Measurements from ENCODE around the gene TECR. TPM values are rescaled to one million over a fixed set of nuclear protein-coding genes. Genes with fewer than 3 reads are reported as not detected.

TECR gene
- polyA plus RNA-seq, 1 experiment, result 59.6 TPM

DNA sequence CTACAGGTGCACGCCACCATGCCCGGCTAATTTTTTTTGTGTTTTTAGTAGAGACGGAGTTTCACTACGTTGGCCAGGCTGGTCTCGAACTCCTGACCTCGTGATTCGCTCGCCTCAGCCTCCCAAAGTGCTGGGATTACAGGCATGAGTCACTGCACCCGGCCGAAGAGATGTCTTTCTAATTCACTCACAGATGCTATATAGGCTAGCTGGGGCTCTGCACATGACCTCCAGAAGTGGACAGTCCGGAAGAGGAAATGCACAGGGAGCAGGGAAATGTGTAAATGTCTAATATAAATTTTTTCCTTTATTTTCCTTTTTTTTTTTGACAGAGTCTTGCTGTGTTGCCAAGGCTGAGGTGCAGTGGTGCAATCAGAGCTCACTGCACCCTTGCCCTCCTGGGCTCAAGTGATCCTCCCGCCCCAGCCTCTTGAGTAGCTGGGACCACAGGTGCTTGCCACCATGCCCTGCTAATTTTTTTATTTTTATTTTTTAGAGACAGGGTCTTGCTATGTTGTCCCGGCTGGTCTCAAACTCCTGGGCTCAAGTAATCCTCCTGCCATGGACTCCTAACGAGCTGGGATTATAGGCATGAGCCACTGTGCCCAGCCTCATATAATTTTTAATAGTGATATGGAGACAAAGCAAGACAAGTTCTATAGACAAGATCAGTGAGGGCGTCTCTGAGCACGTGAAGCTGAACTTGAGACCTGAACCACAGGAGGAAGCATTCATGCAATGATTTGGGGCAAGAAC is 41.8 kb upstream of the TECR start:
- ChIA-PET POLR2A (interaction anchor here (0.7 kb wide), 1 partner anchor 20 kb away, joined by 5 read pairs; no protein-coding TSS in a partner anchor), CTCF (interaction anchor here (1.3 to 4.0 kb wide), 2 partner anchors 8 to 351 kb away, joined by 4 to 32 read pairs; partner anchors contain the start of gene ASF1B)
- H3K27ac ChIP-seq (ENCODE audit: low read depth, low read length), result no peak overlapping the region

DNA sequence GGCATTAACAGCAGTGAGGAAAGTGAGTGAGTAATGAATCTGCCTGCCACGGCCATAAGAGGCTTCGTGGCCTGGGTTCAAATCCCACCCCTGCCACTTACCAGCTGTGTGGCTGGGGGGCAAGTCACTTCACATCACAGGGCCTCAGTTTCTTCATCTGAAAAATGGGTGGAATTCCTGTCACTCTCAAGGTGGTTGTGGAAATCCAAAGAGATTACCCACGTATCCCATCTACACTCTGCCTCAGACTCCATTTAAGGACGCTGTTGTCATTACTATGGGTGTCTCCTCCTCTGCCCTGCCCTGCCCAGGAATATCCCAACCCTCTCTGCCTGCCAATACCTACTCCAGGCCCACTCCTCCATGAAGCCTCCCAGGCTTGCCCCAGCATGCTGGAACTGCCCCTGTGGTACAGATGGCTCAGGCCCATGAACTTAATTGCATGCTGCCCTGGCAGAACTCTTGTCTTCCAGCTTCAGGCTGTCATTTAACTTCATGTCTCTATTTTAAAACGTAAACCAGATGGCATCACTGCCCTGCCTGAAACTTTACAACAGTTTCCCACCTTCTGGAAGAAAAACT is 36.5 kb upstream of the TECR start:
- H3K9me3 ChIP-seq (ENCODE audit: control insufficient read depth, insufficient read depth, low read length), result no peaks in the 10 kb centered on the region
- no peak overlapping the region for H3K4me3 ChIP-seq (ENCODE audit: low read depth, low read length)
- DNase-seq (ENCODE audit: low read depth, low spot score), result no peak
- CTCF ChIA-PET, result interaction anchor here (1.1 to 1.3 kb wide), 2 partner anchors 12 to 356 kb away, joined by 4 to 5 read pairs; partner anchors contain the start of gene ASF1B
- H3K27ac ChIP-seq (ENCODE audit: low read depth, low read length), result no peak overlapping the region
- POLR2A ChIA-PET, result no interaction called here
- TF ChIP-seq, protein P1, sequence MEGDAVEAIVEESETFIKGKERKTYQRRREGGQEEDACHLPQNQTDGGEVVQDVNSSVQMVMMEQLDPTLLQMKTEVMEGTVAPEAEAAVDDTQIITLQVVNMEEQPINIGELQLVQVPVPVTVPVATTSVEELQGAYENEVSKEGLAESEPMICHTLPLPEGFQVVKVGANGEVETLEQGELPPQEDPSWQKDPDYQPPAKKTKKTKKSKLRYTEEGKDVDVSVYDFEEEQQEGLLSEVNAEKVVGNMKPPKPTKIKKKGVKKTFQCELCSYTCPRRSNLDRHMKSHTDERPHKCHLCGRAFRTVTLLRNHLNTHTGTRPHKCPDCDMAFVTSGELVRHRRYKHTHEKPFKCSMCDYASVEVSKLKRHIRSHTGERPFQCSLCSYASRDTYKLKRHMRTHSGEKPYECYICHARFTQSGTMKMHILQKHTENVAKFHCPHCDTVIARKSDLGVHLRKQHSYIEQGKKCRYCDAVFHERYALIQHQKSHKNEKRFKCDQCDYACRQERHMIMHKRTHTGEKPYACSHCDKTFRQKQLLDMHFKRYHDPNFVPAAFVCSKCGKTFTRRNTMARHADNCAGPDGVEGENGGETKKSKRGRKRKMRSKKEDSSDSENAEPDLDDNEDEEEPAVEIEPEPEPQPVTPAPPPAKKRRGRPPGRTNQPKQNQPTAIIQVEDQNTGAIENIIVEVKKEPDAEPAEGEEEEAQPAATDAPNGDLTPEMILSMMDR (IDR thresholded peaks at IDR 0.05; ENCODE audit: low read depth, low read length), result no peak
- H3K27me3 ChIP-seq (ENCODE audit: control insufficient read depth, insufficient read depth, low read length), result no peaks in the 10 kb centered on the region

More for the DNA sequence above, 41.8 kb upstream of the TECR start:
- DNase-seq (ENCODE audit: low read depth, low spot score), result no peak
- TF ChIP-seq, protein P1 (IDR thresholded peaks at IDR 0.05; ENCODE audit: low read depth, low read length), result no peak
- no peaks in the 10 kb centered on the region for H3K27me3 ChIP-seq (ENCODE audit: control insufficient read depth, insufficient read depth, low read length)
- H3K4me3 ChIP-seq (ENCODE audit: low read depth, low read length), result no peak overlapping the region
- H3K9me3 ChIP-seq (ENCODE audit: control insufficient read depth, insufficient read depth, low read length), result no peaks in the 10 kb centered on the region; the same call in 1 of the 2 replicates

DNA sequence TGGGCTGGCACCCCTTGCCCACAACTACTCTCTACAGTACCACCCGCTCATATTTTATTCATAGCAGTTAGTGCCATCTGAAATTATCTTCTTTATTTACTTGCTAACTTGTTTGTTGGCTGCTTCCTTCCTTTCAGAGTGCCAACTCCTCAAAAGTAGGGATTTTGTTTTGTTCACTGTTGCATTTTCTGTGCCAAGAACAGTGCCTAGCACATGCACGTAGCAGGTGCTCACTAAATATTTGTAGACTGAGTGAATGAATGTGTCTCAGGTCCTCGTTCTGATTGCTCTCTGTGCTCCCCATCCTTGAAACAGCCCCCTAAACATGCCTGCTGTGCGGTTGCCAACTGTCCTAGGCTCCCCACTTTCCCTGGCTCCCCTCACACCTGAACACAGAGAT is 35.0 kb upstream of the TECR start:
- POLR2A ChIA-PET, result no interaction called here
- H3K27me3 ChIP-seq (ENCODE audit: control insufficient read depth, insufficient read depth, low read length), result no peaks in the 10 kb centered on the region
- H3K4me3 ChIP-seq (ENCODE audit: low read depth, low read length), result peak overlapping the region; percentile 78
- DNase-seq (ENCODE audit: low read depth, low spot score), result no peak
- no peak overlapping the region for H3K27ac ChIP-seq (ENCODE audit: low read depth, low read length)
- no peaks in the 10 kb centered on the region for H3K9me3 ChIP-seq (ENCODE audit: control insufficient read depth, insufficient read depth, low read length)
- CTCF ChIA-PET, result interaction anchor here (3.8 kb wide), 1 partner anchor 14 kb away, joined by 30 read pairs; no protein-coding TSS in a partner anchor
- TF ChIP-seq, protein P1 (IDR thresholded peaks at IDR 0.05; ENCODE audit: low read depth, low read length), result no peak

DNA sequence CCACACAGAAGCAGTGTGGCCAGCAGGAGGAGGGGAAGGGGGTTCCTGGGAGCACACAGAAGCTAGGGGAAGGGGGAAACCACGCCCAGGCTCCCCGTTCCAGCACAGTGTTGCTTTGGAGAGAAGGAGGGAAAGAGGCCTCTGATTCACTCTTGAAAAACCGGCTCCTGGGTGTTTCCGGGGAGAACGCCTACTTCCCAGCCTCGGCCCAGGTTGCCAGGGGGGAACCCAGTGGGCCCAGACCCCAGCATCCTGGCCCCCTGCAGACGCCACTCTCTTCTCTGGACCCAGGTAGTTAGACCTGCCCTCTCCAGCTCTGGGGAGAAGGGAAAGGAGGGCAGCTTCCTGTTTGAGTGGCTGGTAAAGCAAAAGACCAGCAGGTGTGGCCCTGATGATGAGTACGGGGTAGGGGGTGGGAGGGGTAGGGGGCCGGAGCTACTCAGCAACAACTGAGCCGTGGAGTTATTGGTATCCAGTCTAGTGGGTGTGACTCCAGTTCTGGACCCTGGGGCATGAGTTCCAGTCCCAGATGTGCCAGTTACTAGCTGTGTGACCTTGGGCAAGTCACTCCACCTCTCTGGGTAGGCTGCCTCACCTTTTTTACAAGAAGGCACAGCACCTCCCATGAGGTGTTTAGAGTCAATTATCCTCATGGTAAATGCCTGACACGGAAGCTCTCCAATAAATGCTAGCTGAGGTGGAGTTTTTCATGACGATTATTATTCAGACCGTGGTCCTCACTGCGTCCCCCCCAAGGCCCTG is 34.3 kb upstream of the TECR start:
- no peaks in the 10 kb centered on the region for H3K27me3 ChIP-seq (ENCODE audit: control insufficient read depth, insufficient read depth, low read length)
- POLR2A ChIA-PET, result interaction anchor here (0.7 to 3.4 kb wide), 2 partner anchors 14 to 22 kb away, joined by 3 to 27 read pairs; partner anchors contain the start of gene DNAJB1
- no peak overlapping the region for H3K27ac ChIP-seq (ENCODE audit: low read depth, low read length)

More for the DNA sequence above, 34.3 kb upstream of the TECR start:
- TF ChIP-seq, protein P1 (IDR thresholded peaks at IDR 0.05; ENCODE audit: low read depth, low read length), result no peak
- no peaks in the 10 kb centered on the region for H3K9me3 ChIP-seq (ENCODE audit: control insufficient read depth, insufficient read depth, low read length)
- CTCF ChIA-PET, result interaction anchor here (3.8 kb wide), 1 partner anchor 15 kb away, joined by 30 read pairs; no protein-coding TSS in a partner anchor
- DNase-seq (ENCODE audit: low read depth, low spot score), result no peak
- peak overlapping the region; percentile 78 for H3K4me3 ChIP-seq (ENCODE audit: low read depth, low read length)

Data from AG04450 (cell line).